Stimulated activated CD8-positive, alpha-beta memory T cell treated with anti-CD3 and anti-CD28 coated beads, Interleukin-15, amount 100 ng/mL, for 48 hours (primary cell): ENCODE data around the gene TSPEAR.

Experiments used
- DNase-seq, 2 donors: peaks; one replicate each; pipeline ENCODE4 v3.0.0-alpha.2; 2020; ENCODE audit warnings: low read depth in 2 of 2

TSPEAR gene

GRCh38 chr21:44485254-44485793 lies 226.0 kb downstream of the TSPEAR start:
- DNase-seq, result peak; percentile 21 to 39

GRCh38 chr21:44484498-44485253 lies 226.7 kb downstream of the TSPEAR start:
- DNase-seq, result no peak

- DNase-seq, result no peak
These were observed 227.8 kb downstream of the TSPEAR start for GRCh38 chr21:44483288-44484237.

- DNase-seq, result no peak
These were observed 228.6 kb downstream of the TSPEAR start for GRCh38 chr21:44482581-44483287.

- DNase-seq, result no peak
These were observed 230.9 kb downstream of the TSPEAR start for GRCh38 chr21:44480200-44481053.

GRCh38 chr21:44479556-44480199 lies 231.7 kb downstream of the TSPEAR start:
- DNase-seq, result peak in 1 of 2 donors; percentile 7

GRCh38 chr21:44478801-44479167 lies 232.6 kb downstream of the TSPEAR start:
- DNase-seq, result no peak

GRCh38 chr21:44478124-44478800 lies 233.1 kb downstream of the TSPEAR start:
- DNase-seq, result no peak

- no peak for DNase-seq
These were observed 233.7 kb downstream of the TSPEAR start for GRCh38 chr21:44477712-44478111.

- DNase-seq, result no peak
These were observed 234.2 kb downstream of the TSPEAR start for GRCh38 chr21:44477131-44477530.

GRCh38 chr21:44475266-44475845 lies 236.0 kb downstream of the TSPEAR start:
- no peak for DNase-seq

GRCh38 chr21:44473915-44474555 lies 237.3 kb downstream of the TSPEAR start:
- no peak for DNase-seq

- DNase-seq, result no peak
These were observed 239.4 kb downstream of the TSPEAR start for GRCh38 chr21:44471996-44472395.

GRCh38 chr21:44471341-44471740 lies 240.0 kb downstream of the TSPEAR start:
- DNase-seq, result no peak

GRCh38 chr21:44467859-44468195 lies 243.5 kb downstream of the TSPEAR start:
- no peak for DNase-seq

- DNase-seq, result no peak
These were observed 244.1 kb downstream of the TSPEAR start for GRCh38 chr21:44466996-44467858.

- no peak for DNase-seq
These were observed 244.9 kb downstream of the TSPEAR start for GRCh38 chr21:44466351-44466954.

GRCh38 chr21:44464351-44464750 lies 247.0 kb downstream of the TSPEAR start:
- DNase-seq, result no peak
